ENCODE data around the gene ZNF77.

DNA sequence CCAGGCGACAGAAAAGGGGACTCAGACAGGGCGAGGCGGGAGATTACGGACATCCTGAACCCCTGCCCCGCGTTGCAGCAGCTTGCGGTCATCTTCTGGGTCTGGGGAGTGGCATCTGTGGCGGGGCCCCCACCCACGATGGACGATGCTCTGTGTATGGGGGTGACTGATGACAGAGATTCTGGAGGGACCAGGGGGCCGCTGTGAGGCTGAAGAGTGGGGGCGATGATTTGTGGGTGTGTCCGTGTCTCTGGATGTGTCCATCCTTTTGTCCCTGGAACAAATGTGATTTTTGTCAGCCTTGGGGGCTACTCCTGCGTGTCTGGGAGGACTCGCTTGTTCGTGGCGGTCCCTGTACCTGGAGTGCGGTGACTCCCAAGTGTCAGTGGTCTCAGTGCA is 17.7 kb downstream of the ZNF77 start:
- TF ChIP-seq POLR2A (IDR thresholded peaks at IDR 0.05; ENCODE audit: low read length) (no peak), GATA1 (IDR thresholded peaks at IDR 0.05; ENCODE audit: low read depth, low read length) (no peak)
